Stimulated activated memory B cell treated with anti-CD40 and anti-IgM and Interleukin-4, amounts not matched to agents 10 μg/mL and 1 μg/mL and 100 μg/mL, for 72 hours (primary cell): Measurements from ENCODE around the gene TPSAB1.

Experiments used
- ATAC-seq: fragments of 150-1000 bp; cut with Tn5 transposase; 2 replicates; pipeline ENCODE4 v1.10.0; 2021
- H3K27ac Mint-ChIP-seq: one replicate; pipeline ENCODE4 v1.8.0; 2022; ENCODE audit warnings: mild to moderate bottlenecking, mixed read lengths
- H3K27me3 Mint-ChIP-seq: one replicate; pipeline ENCODE4 v1.8.0; 2022; ENCODE audit warnings: mixed read lengths
- H3K36me3 Mint-ChIP-seq: one replicate; pipeline ENCODE4 v1.8.0; 2022; ENCODE audit warnings: mixed read lengths
- H3K4me1 Mint-ChIP-seq: one replicate; pipeline ENCODE4 v1.8.0; 2022; ENCODE audit warnings: mixed read lengths
- H3K4me3 Mint-ChIP-seq: one replicate; pipeline ENCODE4 v1.8.0; 2022; ENCODE audit warnings: mild to moderate bottlenecking, moderate library complexity, mixed read lengths
- H3K9me3 Mint-ChIP-seq: one replicate; pipeline ENCODE4 v1.8.0; 2022; ENCODE audit warnings: mixed read lengths

Gene TPSAB1

GRCh38 chr16:1277151-1277598, 36.7 kb downstream of the TPSAB1 start:
- H3K36me3 Mint-ChIP-seq = no peaks in the 10 kb centered on the region
- H3K4me3 Mint-ChIP-seq = no peak overlapping the region
- no peaks in the 10 kb centered on the region for H3K4me1 Mint-ChIP-seq
- no peak overlapping the region for H3K27ac Mint-ChIP-seq
- ATAC-seq = no peak
- no peaks in the 10 kb centered on the region for H3K9me3 Mint-ChIP-seq
- H3K27me3 Mint-ChIP-seq = peaks cover 63% of the 10 kb centered on the region

DNA sequence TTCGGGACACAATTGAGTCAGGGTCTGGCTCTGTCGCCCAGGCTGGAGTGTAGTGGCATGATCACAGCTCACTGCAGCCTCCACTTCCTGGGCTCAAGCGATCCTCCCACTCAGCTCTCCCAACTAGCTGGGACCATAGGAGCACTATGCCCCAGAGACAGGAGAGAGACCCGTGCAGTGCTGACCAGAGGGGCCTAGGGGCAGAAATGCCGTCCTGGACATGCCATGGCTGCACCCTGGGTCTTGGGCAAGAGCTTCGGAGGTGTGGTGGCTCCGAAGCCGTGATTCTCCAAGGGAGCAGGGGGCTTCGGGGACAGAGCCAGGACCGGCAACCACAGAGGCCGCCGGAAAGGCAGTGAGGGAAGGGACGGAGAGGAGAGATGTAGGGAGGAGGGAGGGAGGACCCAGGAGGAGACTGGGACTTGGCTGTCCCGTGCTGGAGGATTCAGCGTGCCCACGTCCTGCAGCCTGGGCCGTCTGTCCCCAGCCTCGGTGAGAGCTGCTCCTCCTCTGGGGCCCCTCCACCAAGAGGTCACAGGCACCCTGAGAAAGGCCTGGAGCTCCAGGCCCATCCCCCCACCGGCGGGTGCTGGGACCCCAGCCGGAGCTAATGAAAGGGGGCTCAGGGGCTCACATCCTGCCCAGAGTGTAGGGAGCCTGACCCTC, 37.2 kb downstream of the TPSAB1 start:
- H3K9me3 Mint-ChIP-seq = no peaks in the 10 kb centered on the region
- no peaks in the 10 kb centered on the region for H3K4me1 Mint-ChIP-seq
- H3K36me3 Mint-ChIP-seq = no peaks in the 10 kb centered on the region
- no peak overlapping the region for H3K4me3 Mint-ChIP-seq
- no peak for ATAC-seq
- peaks cover 57% of the 10 kb centered on the region for H3K27me3 Mint-ChIP-seq
- H3K27ac Mint-ChIP-seq = no peak overlapping the region

DNA sequence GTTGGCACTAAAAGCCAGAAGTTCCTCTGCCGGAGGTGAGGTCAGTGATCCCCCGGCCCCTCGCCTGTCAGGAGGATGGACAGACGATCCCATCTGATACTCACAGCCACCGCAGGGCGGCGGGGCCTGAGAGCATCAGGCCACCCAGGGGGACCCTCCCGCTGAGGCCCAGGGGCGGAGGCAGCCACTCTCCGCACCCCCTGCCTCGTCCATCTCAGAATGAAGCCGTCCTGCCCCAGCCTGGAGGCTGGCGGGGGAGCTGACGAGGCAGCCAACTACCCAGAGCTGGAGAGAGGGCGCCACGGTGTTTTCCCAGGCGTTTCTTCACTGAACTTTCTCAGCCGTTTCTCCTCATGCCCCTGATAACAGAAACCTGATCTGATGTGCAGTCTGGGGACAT, 38.0 kb downstream of the TPSAB1 start:
- no peak for ATAC-seq

DNA sequence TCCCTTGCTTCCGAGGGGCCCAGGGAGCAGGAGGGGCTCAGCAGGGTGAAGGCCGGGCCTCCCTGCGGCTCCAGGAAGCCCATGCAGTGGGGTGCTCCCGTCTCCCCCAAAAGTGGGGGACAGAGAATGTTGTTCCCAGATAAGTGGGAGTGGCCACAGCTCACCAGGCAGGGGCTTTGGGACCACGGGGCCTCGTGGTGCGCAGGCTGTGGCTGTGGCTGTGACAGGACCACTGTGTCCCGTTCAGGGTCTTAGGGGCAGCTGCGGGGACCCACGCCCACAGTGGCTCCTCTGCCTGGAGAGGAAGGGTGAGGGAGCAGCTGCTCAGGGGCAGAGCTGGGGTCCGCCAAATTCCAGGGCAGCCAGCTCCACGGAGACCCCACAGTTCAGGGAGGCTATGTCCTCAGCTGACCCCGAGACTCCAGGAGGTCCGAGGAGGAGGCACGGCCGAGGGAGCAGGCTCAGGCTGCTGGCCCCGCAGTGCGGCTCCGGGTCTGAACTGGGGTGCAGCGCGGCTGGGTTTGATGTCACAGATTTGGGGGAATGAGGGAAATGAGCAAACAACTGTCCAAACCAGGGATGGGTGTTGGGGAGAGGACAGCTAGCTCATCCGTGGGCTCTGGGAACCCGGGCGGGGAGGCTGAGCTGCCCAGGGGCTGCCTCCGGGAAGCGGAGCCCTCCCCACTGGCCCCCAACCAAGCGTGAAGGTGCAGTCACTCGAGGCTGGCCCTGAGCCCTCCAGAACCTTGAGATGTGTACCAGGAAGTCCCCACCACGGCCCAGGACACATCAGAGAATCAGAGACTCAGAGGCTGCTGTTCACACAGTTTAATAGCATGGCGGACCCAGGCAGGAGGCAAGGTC, 38.8 kb downstream of the TPSAB1 start:
- Mint-ChIP-seq H3K27ac (peak overlapping the region; percentile 63), H3K36me3 (no peaks in the 10 kb centered on the region), H3K9me3 (no peaks in the 10 kb centered on the region), H3K4me3 (no peak overlapping the region), H3K4me1 (peaks cover 8% of the 10 kb centered on the region), H3K27me3 (peaks cover 63% of the 10 kb centered on the region)
- no peak for ATAC-seq

More for the DNA sequence above, 38.0 kb downstream of the TPSAB1 start:
- Mint-ChIP-seq H3K4me3 (no peak overlapping the region), H3K27ac (no peak overlapping the region), H3K9me3 (no peaks in the 10 kb centered on the region), H3K4me1 (peaks cover 5% of the 10 kb centered on the region), H3K27me3 (peaks cover 57% of the 10 kb centered on the region), H3K36me3 (no peaks in the 10 kb centered on the region)

- Mint-ChIP-seq H3K4me1 (peaks cover 8% of the 10 kb centered on the region), H3K27ac (peak overlapping the region; percentile 63), H3K9me3 (no peaks in the 10 kb centered on the region), H3K36me3 (no peaks in the 10 kb centered on the region), H3K4me3 (no peak overlapping the region), H3K27me3 (peaks cover 61% of the 10 kb centered on the region)
- no peak for ATAC-seq
Measured at GRCh38 chr16:1279945-1280589, 39.6 kb downstream of the TPSAB1 start.

DNA sequence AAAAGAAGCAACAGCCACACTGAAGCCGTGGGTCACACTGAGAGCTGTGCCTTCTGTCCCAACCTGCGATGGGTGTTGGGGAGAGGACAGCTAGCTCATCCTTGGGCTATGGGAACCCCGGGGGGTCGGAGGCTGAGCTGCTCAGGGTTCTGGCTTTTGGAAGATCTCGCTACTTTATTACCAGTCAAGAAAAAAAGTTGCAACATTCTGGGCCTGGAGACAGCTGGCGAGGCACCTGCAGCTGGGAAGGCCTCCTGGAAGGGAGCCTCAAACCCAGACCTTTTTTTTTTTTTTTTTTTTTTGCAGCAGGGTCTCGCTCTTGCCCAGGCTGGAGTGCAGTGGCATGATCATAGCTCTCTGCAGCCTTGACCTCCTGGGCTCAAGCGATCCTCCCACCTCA, 40.3 kb downstream of the TPSAB1 start:
- no peaks in the 10 kb centered on the region for H3K36me3 Mint-ChIP-seq
- H3K4me1 Mint-ChIP-seq = peaks cover 8% of the 10 kb centered on the region
- no peak for ATAC-seq
- peaks cover 60% of the 10 kb centered on the region for H3K27me3 Mint-ChIP-seq
- H3K27ac Mint-ChIP-seq = no peak overlapping the region
- no peaks in the 10 kb centered on the region for H3K9me3 Mint-ChIP-seq
- H3K4me3 Mint-ChIP-seq = no peak overlapping the region

- Mint-ChIP-seq H3K9me3 (no peaks in the 10 kb centered on the region), H3K4me3 (no peak overlapping the region), H3K27ac (no peak overlapping the region), H3K4me1 (peaks cover 8% of the 10 kb centered on the region), H3K27me3 (peaks cover 60% of the 10 kb centered on the region), H3K36me3 (no peaks in the 10 kb centered on the region)
- no peak for ATAC-seq
Measured at GRCh38 chr16:1281517-1281916, 41.0 kb downstream of the TPSAB1 start.

- Mint-ChIP-seq H3K4me1 (peaks cover 8% of the 10 kb centered on the region), H3K27ac (no peak overlapping the region), H3K27me3 (peaks cover 61% of the 10 kb centered on the region), H3K36me3 (no peaks in the 10 kb centered on the region), H3K9me3 (no peaks in the 10 kb centered on the region), H3K4me3 (no peak overlapping the region)
- peak; percentile 22 for ATAC-seq
Measured at GRCh38 chr16:1282324-1282973, 41.9 kb downstream of the TPSAB1 start.

DNA sequence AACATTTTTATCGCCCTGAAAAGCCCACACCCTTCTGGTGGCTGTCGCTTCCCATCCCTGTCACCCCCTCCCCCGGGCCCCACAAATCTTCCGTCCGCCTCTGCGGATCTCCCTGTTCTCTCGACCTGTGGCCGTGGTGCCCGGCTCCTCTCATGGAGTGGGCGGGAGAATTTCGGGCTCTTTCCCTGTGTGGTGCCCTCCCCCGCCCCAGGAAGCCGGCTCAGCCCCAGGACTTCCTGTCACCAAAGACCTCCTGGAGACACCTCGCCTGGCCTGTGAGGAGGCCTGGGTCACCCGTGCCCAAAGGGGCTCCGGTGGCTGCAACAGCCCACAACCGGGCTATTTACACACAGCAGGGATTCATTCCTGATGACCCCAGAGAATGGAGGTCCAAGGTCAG, 42.8 kb downstream of the TPSAB1 start:
- Mint-ChIP-seq H3K4me1 (peaks cover 8% of the 10 kb centered on the region), H3K27ac (no peak overlapping the region), H3K4me3 (no peak overlapping the region), H3K27me3 (peaks cover 61% of the 10 kb centered on the region), H3K36me3 (no peaks in the 10 kb centered on the region), H3K9me3 (no peaks in the 10 kb centered on the region)
- ATAC-seq = no peak

GRCh38 chr16:1283996-1284616, 43.6 kb downstream of the TPSAB1 start:
- Mint-ChIP-seq H3K4me3 (no peak overlapping the region), H3K36me3 (no peaks in the 10 kb centered on the region)
- no peak for ATAC-seq

GRCh38 chr16:1285669-1286512, 45.4 kb downstream of the TPSAB1 start:
- H3K4me3 Mint-ChIP-seq = no peak overlapping the region
- H3K36me3 Mint-ChIP-seq = no peaks in the 10 kb centered on the region
- H3K4me1 Mint-ChIP-seq = peaks cover 18% of the 10 kb centered on the region
- no peaks in the 10 kb centered on the region for H3K9me3 Mint-ChIP-seq
- ATAC-seq = no peak
- H3K27ac Mint-ChIP-seq = no peak overlapping the region
- H3K27me3 Mint-ChIP-seq = peaks cover 68% of the 10 kb centered on the region

More at GRCh38 chr16:1283996-1284616, 43.6 kb downstream of the TPSAB1 start:
- peaks cover 61% of the 10 kb centered on the region for H3K27me3 Mint-ChIP-seq
- peaks cover 11% of the 10 kb centered on the region for H3K4me1 Mint-ChIP-seq
- no peak overlapping the region for H3K27ac Mint-ChIP-seq
- no peaks in the 10 kb centered on the region for H3K9me3 Mint-ChIP-seq

- Mint-ChIP-seq H3K4me1 (peaks cover 18% of the 10 kb centered on the region), H3K27ac (no peak overlapping the region), H3K9me3 (no peaks in the 10 kb centered on the region), H3K27me3 (peaks cover 73% of the 10 kb centered on the region), H3K36me3 (no peaks in the 10 kb centered on the region), H3K4me3 (no peak overlapping the region)
- ATAC-seq = no peak
Measured at GRCh38 chr16:1286513-1287094, 46.1 kb downstream of the TPSAB1 start.

DNA sequence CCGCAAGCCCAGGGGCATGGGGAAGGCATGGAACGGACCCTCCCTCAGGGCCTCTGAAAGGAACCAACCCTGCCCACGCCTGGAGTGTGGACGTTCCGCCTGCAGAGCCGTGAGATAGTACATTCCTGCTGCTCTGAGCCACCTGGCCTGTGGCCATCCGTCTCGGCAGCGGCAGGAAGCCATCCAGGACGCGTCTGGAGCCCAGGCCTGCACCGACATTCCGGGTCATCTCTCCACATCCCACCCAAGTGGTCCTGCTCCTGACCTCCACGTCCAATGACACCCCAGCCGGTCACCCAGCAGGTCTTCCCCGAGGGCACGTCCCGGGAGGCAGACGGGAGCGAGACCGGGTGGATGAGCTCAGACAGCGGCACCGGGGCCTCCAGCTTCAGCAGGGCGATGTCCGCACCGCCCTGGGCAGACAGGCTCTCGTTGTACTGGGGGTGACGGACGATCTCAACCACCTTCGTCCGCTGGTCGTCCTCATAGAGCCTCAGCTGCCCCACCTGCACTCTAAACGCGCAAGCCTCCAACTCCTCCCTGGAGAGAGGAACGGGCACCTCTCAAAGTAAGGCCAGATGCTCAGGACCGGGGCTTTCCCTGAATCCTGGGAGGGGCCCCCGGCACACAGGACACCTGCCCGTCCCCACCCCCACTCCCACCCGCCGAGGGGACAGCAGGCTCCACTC, 47.6 kb downstream of the TPSAB1 start:
- H3K4me3 Mint-ChIP-seq = no peak overlapping the region
- no peak overlapping the region for H3K27ac Mint-ChIP-seq
- peaks cover 84% of the 10 kb centered on the region for H3K27me3 Mint-ChIP-seq
- peaks cover 18% of the 10 kb centered on the region for H3K4me1 Mint-ChIP-seq
- no peaks in the 10 kb centered on the region for H3K36me3 Mint-ChIP-seq
- ATAC-seq = no peak
- H3K9me3 Mint-ChIP-seq = no peaks in the 10 kb centered on the region
